SU-DHL-6 (cell line): ENCODE measurements around the gene CHST13.

Source experiments
- H2AFZ ChIP-seq: fragments of 200-600 bp; sonication (generic); 2 replicates; pipeline ENCODE4 v1.6.1; 2014; ENCODE audit warnings: low read depth, mild to moderate bottlenecking, moderate library complexity, mixed read lengths, antibody characterized with exemption, low read length; ENCODE audit not compliant: severe bottlenecking
- H3F3A ChIP-seq: fragments of 200-600 bp; shearing (Covaris generic); 2 replicates; pipeline ENCODE4 v1.6.0; 2016; ENCODE audit warnings: antibody characterized with exemption, mild to moderate bottlenecking; ENCODE audit not compliant: insufficient read depth
- H3K27ac ChIP-seq: fragments of 200-600 bp; sonication (generic); 2 replicates; pipeline ENCODE4 v1.5.1; 2016; ENCODE audit warnings: low read depth, mild to moderate bottlenecking, low read length, moderate library complexity, mixed read lengths
- H3K27me3 ChIP-seq: fragments of 200-600 bp; sonication (generic), shearing (Covaris generic); 2 replicates; pipeline ENCODE4 v1.6.0; 2014; ENCODE audit warnings: mild to moderate bottlenecking, low read length
- H3K36me3 ChIP-seq: fragments of 200-600 bp; sonication (generic); 2 replicates; pipeline ENCODE4 v1.6.1; 2014; ENCODE audit warnings: mild to moderate bottlenecking, low read length, mixed read lengths
- H3K4me2 ChIP-seq: fragments of 300-600, 200-600 bp; shearing (Covaris generic), sonication (generic); 2 replicates; pipeline ENCODE4 v1.6.0; 2014; ENCODE audit warnings: low read length, low read depth, mild to moderate bottlenecking; ENCODE audit not compliant: poor library complexity, severe bottlenecking
- H3K4me3 ChIP-seq: fragments of 200-600 bp; sonication (generic); 2 replicates; pipeline ENCODE4 v1.5.1; 2014; ENCODE audit warnings: antibody characterized with exemption, low read length, mild to moderate bottlenecking, mixed read lengths; ENCODE audit not compliant: insufficient read depth, poor library complexity, severe bottlenecking
- H3K79me2 ChIP-seq: fragments of 200-600 bp; sonication (generic); 2 replicates; pipeline ENCODE4 v1.6.1; 2014; ENCODE audit warnings: mild to moderate bottlenecking, low read length, moderate library complexity; ENCODE audit not compliant: insufficient read depth
- H3K9ac ChIP-seq: fragments of 200-600 bp; sonication (generic); 2 replicates; pipeline ENCODE4 v1.7.0; 2014; ENCODE audit warnings: mild to moderate bottlenecking, low read length
- H3K9me2 ChIP-seq: fragments of 200-600 bp; sonication (generic); replicated peaks from 2 replicates; pipeline ENCODE4 v1.6.1; 2014; ENCODE audit warnings: low read length; ENCODE audit not compliant: insufficient read depth
- H3K9me3 ChIP-seq: fragments of 200-600 bp; sonication (generic); 2 replicates; pipeline ENCODE4 v1.6.1; 2014; ENCODE audit warnings: low read length, mixed read lengths; ENCODE audit not compliant: insufficient read depth
- H4K20me1 ChIP-seq: fragments of 200-600 bp; sonication (generic); 2 replicates; pipeline ENCODE4 v1.6.1; 2014; ENCODE audit warnings: low read depth, mild to moderate bottlenecking, antibody characterized with exemption, low read length, moderate library complexity, mixed read lengths
- EZH2phosphoT487 ChIP-seq: fragments of 200-600 bp; sonication (generic), shearing (Covaris generic); conservative IDR thresholded peaks from 2 replicates; pipeline ENCODE4 v1.6.1; 2018; ENCODE audit warnings: mild to moderate bottlenecking, antibody characterized with exemption, low read length, moderate library complexity, mixed read lengths
- TF ChIP-seq, protein P1 (sequence below): fragments of 200-600 bp; sonication (generic); IDR thresholded peaks from one replicate; pipeline ENCODE4 v1.5.1; 2017; ENCODE audit warnings: antibody characterized with exemption, mild to moderate bottlenecking, low read length, moderate library complexity; ENCODE audit not compliant: insufficient read depth, poor library complexity, severe bottlenecking

The CHST13 gene

DNA sequence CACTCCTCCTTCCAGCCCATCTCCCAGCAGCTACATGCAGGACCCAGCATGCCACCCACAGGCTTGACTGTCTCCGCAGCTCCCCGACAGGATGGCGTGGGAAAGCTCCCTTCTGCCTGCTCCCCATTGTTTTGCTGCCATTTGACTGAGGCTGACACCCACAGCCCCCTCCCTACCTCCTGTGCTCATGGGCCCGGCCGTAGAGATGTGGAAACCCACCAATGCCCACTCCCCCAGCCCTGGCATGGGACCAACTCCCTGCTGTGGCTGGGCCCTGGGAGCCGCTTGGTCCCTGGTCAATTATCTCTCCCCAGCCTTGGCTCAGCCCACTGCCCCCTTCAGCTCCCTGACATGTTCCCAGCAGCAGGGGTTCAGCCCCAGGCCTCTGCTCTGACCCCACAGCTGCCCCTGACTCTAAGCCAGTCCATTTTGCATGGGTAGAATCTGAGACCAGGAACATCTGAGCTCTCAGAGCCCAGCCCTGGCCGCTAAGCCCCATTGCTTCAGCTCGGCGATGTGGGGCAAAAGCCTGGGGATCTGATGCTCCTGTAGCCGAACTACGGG lies 26.6 kb downstream of the CHST13 start:
- H3K9me3 ChIP-seq, result no peaks in the 10 kb centered on the region
- H3K4me3 ChIP-seq, result no peak overlapping the region
- no peaks in the 10 kb centered on the region for H3K27me3 ChIP-seq
- H3K4me2 ChIP-seq, result no peak overlapping the region
- H4K20me1 ChIP-seq, result no peaks in the 10 kb centered on the region
- no peak overlapping the region for H2AFZ ChIP-seq
- TF ChIP-seq, protein P1, sequence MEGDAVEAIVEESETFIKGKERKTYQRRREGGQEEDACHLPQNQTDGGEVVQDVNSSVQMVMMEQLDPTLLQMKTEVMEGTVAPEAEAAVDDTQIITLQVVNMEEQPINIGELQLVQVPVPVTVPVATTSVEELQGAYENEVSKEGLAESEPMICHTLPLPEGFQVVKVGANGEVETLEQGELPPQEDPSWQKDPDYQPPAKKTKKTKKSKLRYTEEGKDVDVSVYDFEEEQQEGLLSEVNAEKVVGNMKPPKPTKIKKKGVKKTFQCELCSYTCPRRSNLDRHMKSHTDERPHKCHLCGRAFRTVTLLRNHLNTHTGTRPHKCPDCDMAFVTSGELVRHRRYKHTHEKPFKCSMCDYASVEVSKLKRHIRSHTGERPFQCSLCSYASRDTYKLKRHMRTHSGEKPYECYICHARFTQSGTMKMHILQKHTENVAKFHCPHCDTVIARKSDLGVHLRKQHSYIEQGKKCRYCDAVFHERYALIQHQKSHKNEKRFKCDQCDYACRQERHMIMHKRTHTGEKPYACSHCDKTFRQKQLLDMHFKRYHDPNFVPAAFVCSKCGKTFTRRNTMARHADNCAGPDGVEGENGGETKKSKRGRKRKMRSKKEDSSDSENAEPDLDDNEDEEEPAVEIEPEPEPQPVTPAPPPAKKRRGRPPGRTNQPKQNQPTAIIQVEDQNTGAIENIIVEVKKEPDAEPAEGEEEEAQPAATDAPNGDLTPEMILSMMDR, result no peak
- TF ChIP-seq EZH2phosphoT487, result no peak
- no peaks in the 10 kb centered on the region for H3F3A ChIP-seq
- no peaks in the 10 kb centered on the region for H3K9me2 ChIP-seq
- no peaks in the 10 kb centered on the region for H3K36me3 ChIP-seq
- no peak overlapping the region for H3K9ac ChIP-seq
- H3K27ac ChIP-seq, result no peak overlapping the region
- H3K79me2 ChIP-seq, result no peaks in the 10 kb centered on the region

DNA sequence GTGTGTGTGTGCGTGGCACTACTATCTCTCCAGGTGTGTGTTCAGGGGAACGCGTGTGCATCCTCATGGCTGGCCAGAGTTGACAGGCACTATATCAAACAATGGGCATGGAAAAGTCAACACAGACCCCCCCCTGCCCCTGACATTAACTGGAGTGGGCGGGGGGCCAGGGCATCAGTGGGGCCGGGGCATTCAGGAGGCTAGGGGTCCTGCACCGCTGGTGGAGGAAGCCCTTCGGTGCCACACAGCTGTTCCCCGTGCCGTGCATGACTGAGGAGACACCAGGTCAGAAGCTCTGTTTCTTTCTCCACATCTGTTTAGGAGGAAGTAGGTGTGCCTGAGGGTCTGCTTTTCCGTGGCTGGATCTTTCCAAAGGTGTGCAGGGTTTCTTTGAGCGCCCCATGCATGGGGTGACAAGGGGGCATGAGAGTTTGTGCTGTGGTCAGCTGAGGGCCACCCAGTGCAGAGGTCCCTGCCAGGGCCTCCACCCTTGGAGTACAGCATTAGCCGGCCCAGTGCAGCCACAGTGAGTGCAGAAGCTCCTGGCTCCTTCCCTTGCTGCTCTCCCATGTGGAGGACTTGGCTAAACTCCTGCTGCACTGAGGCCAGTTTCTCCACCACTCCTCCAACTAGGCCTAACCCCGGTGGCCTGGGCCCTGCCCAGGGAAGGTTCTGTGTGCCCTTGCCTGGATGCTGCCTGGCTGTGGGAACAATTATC lies 27.3 kb downstream of the CHST13 start:
- TF ChIP-seq, protein P1, result no peak
- no peak for TF ChIP-seq EZH2phosphoT487
- no peak overlapping the region for H3K9ac ChIP-seq
- H3K4me3 ChIP-seq, result no peak overlapping the region
- no peaks in the 10 kb centered on the region for H3K79me2 ChIP-seq
- H3F3A ChIP-seq, result no peaks in the 10 kb centered on the region
- H3K9me3 ChIP-seq, result no peaks in the 10 kb centered on the region
- H3K27ac ChIP-seq, result no peak overlapping the region
- H3K4me2 ChIP-seq, result no peak overlapping the region
- no peaks in the 10 kb centered on the region for H3K36me3 ChIP-seq
- H2AFZ ChIP-seq, result no peak overlapping the region
- no peaks in the 10 kb centered on the region for H4K20me1 ChIP-seq
- H3K9me2 ChIP-seq, result no peaks in the 10 kb centered on the region
- no peaks in the 10 kb centered on the region for H3K27me3 ChIP-seq

DNA sequence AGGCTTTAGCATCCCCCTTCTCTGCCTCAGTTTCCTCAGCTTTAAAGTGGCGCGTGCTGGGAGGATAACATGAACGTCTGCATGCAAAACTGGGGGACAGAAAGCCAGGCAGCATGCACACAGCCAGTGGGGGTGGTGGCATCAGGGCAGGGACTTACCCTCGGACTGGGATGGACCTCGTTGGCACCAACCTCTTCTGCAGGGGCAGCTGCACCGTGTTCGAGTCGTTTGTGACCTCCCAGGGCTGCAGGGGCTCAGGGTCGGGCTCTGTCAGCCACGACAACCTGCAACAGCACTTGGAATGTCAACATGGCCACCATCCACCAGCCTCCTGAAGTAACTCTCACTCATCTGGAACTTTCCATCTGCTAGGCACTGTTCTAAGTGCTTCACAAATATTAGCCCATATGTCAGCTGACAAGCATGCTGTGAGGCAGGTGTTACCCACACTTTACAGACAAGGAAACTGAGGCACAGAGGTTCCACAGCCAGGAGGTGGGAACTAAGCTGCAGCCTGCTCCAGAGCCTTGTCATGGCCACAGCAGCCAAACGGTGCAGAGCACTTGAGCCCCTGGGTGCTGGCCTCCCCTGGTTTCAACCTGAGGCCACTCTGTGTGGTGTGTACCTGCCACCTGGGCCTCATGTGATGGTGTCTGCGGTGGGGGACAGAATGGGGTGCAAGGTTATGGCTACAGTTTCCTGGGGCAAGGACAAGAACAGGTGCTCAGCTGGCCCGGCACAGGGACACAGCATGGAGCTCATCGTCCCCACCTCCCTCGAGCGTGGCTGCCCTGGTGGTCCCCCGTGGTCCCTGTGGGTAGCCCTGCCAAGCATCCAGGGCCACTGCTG lies 28.1 kb downstream of the CHST13 start:
- Histone ChIP-seq H4K20me1 (no peaks in the 10 kb centered on the region), H3K4me2 (no peak overlapping the region), H3K27me3 (no peaks in the 10 kb centered on the region), H3F3A (no peaks in the 10 kb centered on the region), H3K9me2 (no peaks in the 10 kb centered on the region), H3K36me3 (no peaks in the 10 kb centered on the region), H3K4me3 (no peak overlapping the region), H3K79me2 (no peaks in the 10 kb centered on the region), H2AFZ (no peak overlapping the region), H3K9me3 (no peaks in the 10 kb centered on the region), H3K9ac (no peak overlapping the region), H3K27ac (no peak overlapping the region)
- no peak for TF ChIP-seq EZH2phosphoT487
- TF ChIP-seq, protein P1, result no peak
